ENCODE data around the gene TEKT2.

DNA sequence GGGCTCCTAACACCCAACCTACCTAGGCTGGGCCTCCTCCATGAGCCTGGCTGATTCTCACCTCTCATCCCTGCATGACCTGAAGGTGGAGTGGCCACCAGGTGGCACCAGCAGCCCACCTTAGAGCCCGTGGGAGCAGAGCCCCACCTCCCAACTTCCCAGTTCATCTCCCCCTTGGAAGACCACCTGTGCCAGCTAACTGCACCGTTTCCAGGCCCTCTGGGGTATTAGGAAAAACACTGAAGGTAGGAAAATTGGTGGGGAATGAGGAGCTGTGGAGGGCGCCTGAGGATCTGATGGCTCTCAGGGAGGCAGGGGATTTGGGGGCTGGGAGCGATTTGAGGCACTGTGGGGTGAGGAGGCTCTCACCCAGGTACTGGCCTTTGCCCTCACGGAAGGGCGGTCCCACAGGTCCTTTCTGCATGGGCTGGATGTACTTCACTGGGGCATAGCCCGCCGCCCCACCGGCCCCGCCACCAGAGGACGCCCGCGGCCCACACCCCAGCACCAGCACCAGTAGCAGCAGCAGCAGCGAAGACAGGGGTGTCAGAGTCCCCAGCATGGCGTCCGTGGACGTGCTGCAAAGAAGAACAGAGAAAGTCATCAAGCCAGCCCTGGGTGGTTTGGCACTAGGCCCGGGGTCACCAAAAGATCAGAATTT is 15.9 kb downstream of the TEKT2 start:
- TF ChIP-seq YY1 (IDR thresholded peaks at IDR 0.05; ENCODE audit: insufficient read depth, insufficient read length) (no peak), SUZ12 (IDR thresholded peaks at IDR 0.05; ENCODE audit: extremely low read depth, insufficient read depth, insufficient read length) (no peak), ZNF274 (IDR thresholded peaks at IDR 0.05; ENCODE audit: low read depth, low read length) (no peak)
